CD14-positive monocyte (primary cell): Measurements from ENCODE around the gene PTPRN2. TPM values are rescaled to one million over a fixed set of nuclear protein-coding genes. Genes with fewer than 3 reads are reported as not detected.

Experiments used
- DNase-seq, 3 donors: peaks; one replicate each; pipeline ENCODE4 v3.0.0-alpha.2; 2011 to 2022
- H2AFZ ChIP-seq: 2 replicates; pipeline ENCODE4 v1.6.0; 2012; ENCODE audit warnings: mild to moderate bottlenecking, low read depth, low read length, inconsistent platforms; ENCODE audit not compliant: insufficient read depth, poor library complexity, severe bottlenecking
- H3K27ac ChIP-seq, 2 donors: 1 replicate in 1 of 2; 2 replicates in 1 of 2; pipeline ENCODE4 v1.5.1; 2012 to 2013; ENCODE audit warnings: low read length in 2 of 2, control low read depth in 1 of 2, inconsistent platforms in 1 of 2, low read depth in 1 of 2, mild to moderate bottlenecking in 1 of 2
- H3K27me3 ChIP-seq, 2 donors: one replicate each; pipeline versions ENCODE4 v1.6.0 to v1.6.1; 2011 to 2013; ENCODE audit warnings: low read length in 2 of 2; ENCODE audit not compliant: control insufficient read depth in 2 of 2, insufficient read depth in 2 of 2
- H3K36me3 ChIP-seq, 2 donors: replicated peaks in 1 of 2; 1 replicate in 1 of 2; 2 replicates in 1 of 2; pipeline versions ENCODE4 v1.5.1 to v1.6.1; 2012 to 2013; ENCODE audit warnings: low read length in 2 of 2, control low read depth in 1 of 2, inconsistent platforms in 1 of 2, mild to moderate bottlenecking in 1 of 2; ENCODE audit not compliant: insufficient read depth in 2 of 2, control insufficient read depth in 1 of 2
- H3K4me1 ChIP-seq, 2 donors: 1 replicate in 1 of 2; 2 replicates in 1 of 2; pipeline versions ENCODE4 v1.5.1 to v1.6.1; 2012 to 2013; ENCODE audit warnings: low read length in 2 of 2, control low read depth in 1 of 2, inconsistent platforms in 1 of 2, mild to moderate bottlenecking in 1 of 2, moderate library complexity in 1 of 2; ENCODE audit not compliant: insufficient read depth in 2 of 2, control insufficient read depth in 1 of 2
- H3K4me2 ChIP-seq: replicated peaks from 2 replicates; pipeline ENCODE3; 2012; ENCODE audit warnings: low read length, moderate library complexity, mild to moderate bottlenecking; ENCODE audit not compliant: poor library complexity, severe bottlenecking; ENCODE audit errors: extremely low read depth
- H3K4me3 ChIP-seq, 3 experiments: fragments of 200-600 bp in 1 of 3; sonication (generic) in 1 of 3; replicated peaks in 1 of 3; 1 replicate in 2 of 3; 2 replicates in 1 of 3; pipeline ENCODE4 v1.5.1; 2011 to 2013; ENCODE audit warnings: low read length in 3 of 3, mild to moderate bottlenecking in 3 of 3, control low read depth in 2 of 3, low read depth in 2 of 3, inconsistent platforms in 1 of 3, moderate library complexity in 1 of 3
- H3K79me2 ChIP-seq: 2 replicates; pipeline ENCODE4 v1.6.0; 2012; ENCODE audit warnings: mild to moderate bottlenecking, control low read depth, inconsistent platforms, low read length, moderate library complexity; ENCODE audit not compliant: insufficient read depth
- H3K9ac ChIP-seq: 2 replicates; pipeline ENCODE4 v1.6.0; 2017; ENCODE audit warnings: low read length, mild to moderate bottlenecking; ENCODE audit not compliant: insufficient read depth, poor library complexity, severe bottlenecking
- H3K9me3 ChIP-seq, 2 donors: replicated peaks in 1 of 2; 1 replicate in 1 of 2; 2 replicates in 1 of 2; pipeline versions ENCODE4 v1.5.1 to v1.6.1; 2012 to 2013; ENCODE audit warnings: low read length in 2 of 2, control low read depth in 1 of 2; ENCODE audit not compliant: control insufficient read depth in 1 of 2, insufficient read depth in 1 of 2
- H4K20me1 ChIP-seq: 2 replicates; pipeline ENCODE4 v1.6.0; 2012; ENCODE audit warnings: mild to moderate bottlenecking, low read length, control low read depth, moderate library complexity; ENCODE audit not compliant: insufficient read depth
- H3K27ac Mint-ChIP-seq, 7 donors: one replicate each; pipeline ENCODE4 v1.8.0; 2020; ENCODE audit warnings: mild to moderate bottlenecking in 7 of 7, mixed read lengths in 7 of 7, moderate library complexity in 6 of 7, inconsistent platforms in 2 of 7
- H3K27me3 Mint-ChIP-seq, 3 donors: one replicate each; pipeline ENCODE4 v1.8.0; 2021 to 2022; ENCODE audit warnings: low read depth in 3 of 3, mild to moderate bottlenecking in 3 of 3, mixed read lengths in 3 of 3, moderate library complexity in 3 of 3, inconsistent platforms in 1 of 3
- H3K36me3 Mint-ChIP-seq, 2 donors: one replicate each; pipeline ENCODE4 v1.8.0; 2020; ENCODE audit warnings: mixed read lengths in 2 of 2, inconsistent platforms in 1 of 2, mild to moderate bottlenecking in 1 of 2
- H3K4me1 Mint-ChIP-seq: one replicate; pipeline ENCODE4 v1.8.0; 2020; ENCODE audit warnings: mild to moderate bottlenecking, mixed read lengths
- H3K4me3 Mint-ChIP-seq, 2 donors: one replicate each; pipeline ENCODE4 v1.8.0; 2020; ENCODE audit warnings: mild to moderate bottlenecking in 2 of 2, mixed read lengths in 2 of 2, moderate library complexity in 1 of 2
- H3K9me3 Mint-ChIP-seq, 7 donors: one replicate each; pipeline ENCODE4 v1.8.0; 2020 to 2022; ENCODE audit warnings: mixed read lengths in 7 of 7, mild to moderate bottlenecking in 6 of 7, moderate library complexity in 6 of 7, inconsistent platforms in 2 of 7
- CTCF ChIP-seq: fragments of 200-600 bp; IDR thresholded peaks from one replicate; pipeline ENCODE4 v1.8.0; 2022; ENCODE audit warnings: antibody characterized with exemption, mild to moderate bottlenecking
- WGBS: methylation state at CpG from one replicate; pipeline ENCODE4 v1.1.5; 2013; ENCODE audit warnings: missing lambda C conversion rate; ENCODE audit not compliant: insufficient coverage; 5-methylcytosine and 5-hydroxymethylcytosine counted together
- intact Hi-C, 2 donors: fragments of 100-400 bp; cut with micrococcal nuclease; formaldehyde crosslinking; loops; one replicate each; pipeline versions ENCODE4 v1.15.0 to v1.15.1; 2023
- polyA plus RNA-seq, 3 donors: library from polyadenylated mRNA; depleted of rRNA in 1 of 3; unstranded in 2 of 3; stranded (reverse) in 1 of 3; fragments of 300-500 nt in 2 of 3; fragments of >200 nt in 1 of 3; fragmentation: Illumina TruSeq in 2 of 3; gene quantifications; 1 replicate in 2 of 3; 2 replicates in 1 of 3; pipeline ENCODE4 v1.2.3, GENCODE V29; 2012 to 2021

PTPRN2 gene
- polyA plus RNA-seq, 3 donors, result 0.25 to 1.4 (median 0.97) TPM

GRCh38 chr7:157683747-157684156 lies 903.9 kb downstream of the PTPRN2 start:
- H3K27me3 Mint-ChIP-seq, result peaks cover 83 to 97% (median 86%) of the 10 kb centered on the region in 3 donors
- peaks cover 0 to 11% (median 3%) of the 10 kb centered on the region in 7 donors for H3K9me3 Mint-ChIP-seq
- H3K27ac ChIP-seq, result no peak overlapping the region
- H3K9me3 ChIP-seq, result peaks cover 0 to 22% of the 10 kb centered on the region in 2 donors
- H3K4me1 Mint-ChIP-seq, result no peaks in the 10 kb centered on the region
- intact Hi-C loops, result no loop called here
- DNase-seq, result no peak
- peaks cover 76 to 89% of the 10 kb centered on the region in 2 donors for H3K27me3 ChIP-seq
- peaks cover 0 to 1% of the 10 kb centered on the region in 2 donors for H3K36me3 Mint-ChIP-seq
- H3K9ac ChIP-seq, result no peak overlapping the region
- no peak overlapping the region for H3K4me2 ChIP-seq
- no peak overlapping the region for H2AFZ ChIP-seq
- no peaks in the 10 kb centered on the region for H4K20me1 ChIP-seq
- no peaks in the 10 kb centered on the region for H3K79me2 ChIP-seq
- H3K36me3 ChIP-seq, result no peaks in the 10 kb centered on the region
- TF ChIP-seq CTCF, result no peak
- no peak overlapping the region for H3K4me3 ChIP-seq
- H3K4me1 ChIP-seq, result no peaks in the 10 kb centered on the region
- WGBS, result 10% methylated on average over 14 of the region's 20 CpGs
- H3K27ac Mint-ChIP-seq, result no peak overlapping the region
- H3K4me3 Mint-ChIP-seq, result peak overlapping the region in 1 of 2 donors; percentile 70

GRCh38 chr7:157682946-157683746 lies 904.5 kb downstream of the PTPRN2 start:
- intact Hi-C loops, result no loop called here
- H2AFZ ChIP-seq, result no peak overlapping the region
- H3K9me3 ChIP-seq, result peaks cover 0 to 22% of the 10 kb centered on the region in 2 donors
- no peak for TF ChIP-seq CTCF
- H3K4me2 ChIP-seq, result no peak overlapping the region
- no peak for DNase-seq
- H3K79me2 ChIP-seq, result no peaks in the 10 kb centered on the region
- no peaks in the 10 kb centered on the region for H3K4me1 ChIP-seq
- H3K4me3 Mint-ChIP-seq, result peak overlapping the region in 1 of 2 donors; percentile 70
- H3K27ac Mint-ChIP-seq, result no peak overlapping the region
- peaks cover 83 to 97% (median 86%) of the 10 kb centered on the region in 3 donors for H3K27me3 Mint-ChIP-seq
- H3K36me3 Mint-ChIP-seq, result peaks cover 0 to 1% of the 10 kb centered on the region in 2 donors
- no peak overlapping the region for H3K9ac ChIP-seq
- H3K4me3 ChIP-seq, result no peak overlapping the region
- 36% methylated on average over 12 of the region's 21 CpGs for WGBS
- no peaks in the 10 kb centered on the region for H3K36me3 ChIP-seq
- no peaks in the 10 kb centered on the region for H4K20me1 ChIP-seq
- no peak overlapping the region for H3K27ac ChIP-seq
- no peaks in the 10 kb centered on the region for H3K4me1 Mint-ChIP-seq
- peaks cover 0 to 7% (median 3%) of the 10 kb centered on the region in 7 donors for H3K9me3 Mint-ChIP-seq
- H3K27me3 ChIP-seq, result peaks cover 76 to 89% of the 10 kb centered on the region in 2 donors
